WTC11 (cell line): ENCODE measurements around the gene DAPK1. TPM values are rescaled to one million over a fixed set of nuclear protein-coding genes. Genes with fewer than 3 reads are reported as not detected.

Experiments used
- ATAC-seq: fragments of 200-7000 bp; cut with Tn5 transposase; 2 replicates; pipeline ENCODE4 v1.10.0; 2021; ENCODE audit warnings: mild to moderate bottlenecking, moderate library complexity
- CTCF ChIA-PET: fragments of 300-600 bp; sonication (Branson Sonifier 250); formaldehyde crosslinking; loops from one replicate; lab custom pipeline; 2021; ENCODE audit warnings: antibody characterized with exemption; lab: Charles Lee
- POLR2A ChIA-PET: fragments of 350-600 bp; sonication (Branson Sonifier 250); formaldehyde crosslinking; loops from one replicate; lab custom pipeline; 2021; ENCODE audit warnings: antibody characterized with exemption; lab: Charles Lee
- DNase-seq: peaks from one replicate; pipeline ENCODE4 v3.0.0; 2021; ENCODE audit warnings: low spot score
- H3K27ac Mint-ChIP-seq: 2 replicates; pipeline ENCODE4 v1.8.0; 2021; ENCODE audit warnings: mixed read lengths
- H3K27me3 Mint-ChIP-seq: 2 replicates; pipeline ENCODE4 v1.8.0; 2021; ENCODE audit warnings: low read depth, mild to moderate bottlenecking, moderate library complexity, mixed read lengths
- H3K36me3 Mint-ChIP-seq: 2 replicates; pipeline ENCODE4 v1.8.0; 2021; ENCODE audit warnings: mixed read lengths
- H3K4me1 Mint-ChIP-seq: 2 replicates; pipeline ENCODE4 v1.8.0; 2022; ENCODE audit warnings: mixed read lengths
- H3K4me3 Mint-ChIP-seq: 2 replicates; pipeline ENCODE4 v1.8.0; 2021; ENCODE audit warnings: mild to moderate bottlenecking, moderate library complexity, mixed read lengths
- H3K9me3 Mint-ChIP-seq: 2 replicates; pipeline ENCODE4 v1.8.0; 2021; ENCODE audit warnings: mixed read lengths
- EMX1 ChIP-seq: fragments of 250-450 bp; sonication (Bioruptor Pico); IDR thresholded peaks from 2 replicates; pipeline ENCODE4 v1.8.0; 2021; ENCODE audit warnings: mild to moderate bottlenecking
- ETV6 ChIP-seq: sonication (generic); formaldehyde crosslinking; IDR thresholded peaks from 2 replicates; pipeline ENCODE4 v1.8.1; 2022; ENCODE audit warnings: mild to moderate bottlenecking, missing genetic modification reagents
- FOXP4 ChIP-seq: sonication (generic); formaldehyde crosslinking; IDR thresholded peaks from 2 replicates; pipeline ENCODE4 v1.8.0; 2022; ENCODE audit warnings: mild to moderate bottlenecking, missing genetic modification reagents
- GTF2I ChIP-seq: fragments of 250-450 bp; sonication (Bioruptor Pico); conservative IDR thresholded peaks from 2 replicates; pipeline ENCODE4 v1.4.0; 2021; ENCODE audit warnings: mild to moderate bottlenecking
- JAZF1 ChIP-seq: fragments of 250-450 bp; sonication (Bioruptor Pico); IDR thresholded peaks from 2 replicates; pipeline ENCODE4 v1.9.0; 2021; ENCODE audit warnings: moderate library complexity, mild to moderate bottlenecking, inconsistent platforms
- NFE2L1 ChIP-seq: sonication (generic); formaldehyde crosslinking; IDR thresholded peaks from 2 replicates; pipeline ENCODE4 v1.8.1; 2023; ENCODE audit warnings: missing genetic modification reagents
- OVOL2 ChIP-seq: fragments of 250-450 bp; sonication (Bioruptor Pico); IDR thresholded peaks from 2 replicates; pipeline ENCODE4 v1.9.0; 2021; ENCODE audit warnings: mild to moderate bottlenecking, borderline replicate concordance
- SMAD3 ChIP-seq: sonication (generic); formaldehyde crosslinking; IDR thresholded peaks from 2 replicates; pipeline ENCODE4 v1.8.0; 2022; ENCODE audit warnings: missing genetic modification reagents, mild to moderate bottlenecking, borderline replicate concordance
- SOX15 ChIP-seq: fragments of 250-450 bp; sonication (Bioruptor Pico); IDR thresholded peaks from 2 replicates; pipeline ENCODE4 v1.9.0; 2021; ENCODE audit warnings: mild to moderate bottlenecking
- ZNF138 ChIP-seq: sonication (generic); formaldehyde crosslinking; conservative IDR thresholded peaks from 2 replicates; pipeline ENCODE4 v1.8.1; 2022; ENCODE audit warnings: mild to moderate bottlenecking, moderate library complexity, missing genetic modification reagents
- ZNF219 ChIP-seq: sonication (generic); formaldehyde crosslinking; IDR thresholded peaks from 2 replicates; pipeline ENCODE4 v1.8.0; 2023; ENCODE audit warnings: missing genetic modification reagents, mild to moderate bottlenecking, borderline replicate concordance
- total RNA-seq: library from RNA; stranded (reverse); gene quantifications from 3 replicates; pipeline ENCODE4 v1.2.3, GENCODE V29; 2021
- TF ChIP-seq, protein P1 (sequence below): sonication (generic); formaldehyde crosslinking; IDR thresholded peaks from 2 replicates; pipeline ENCODE4 v1.8.0; 2023; ENCODE audit warnings: missing genetic modification reagents
- TF ChIP-seq, protein P2 (sequence below): sonication (generic); formaldehyde crosslinking; IDR thresholded peaks from 2 replicates; pipeline ENCODE4 v1.8.1; 2022; ENCODE audit warnings: low read depth, mild to moderate bottlenecking, moderate library complexity, missing genetic modification reagents, borderline replicate concordance
- TF ChIP-seq, protein P3 (sequence below): sonication (generic); formaldehyde crosslinking; IDR thresholded peaks from 2 replicates; pipeline ENCODE4 v1.8.1; 2023; ENCODE audit warnings: mild to moderate bottlenecking, missing genetic modification reagents

The DAPK1 gene
- total RNA-seq, 1 experiment from 2014 or later: 129 TPM

GRCh38 chr9:87529671-87530070 lies 32.0 kb downstream of the DAPK1 start:
- ATAC-seq: peak; percentile 41
- CTCF ChIA-PET: no interaction called here
- TF ChIP-seq SMAD3 (no peak), ZNF219 (CRISPR knock-in tag) (no peak), EMX1 (no peak), ETV6 (CRISPR knock-in tag) (no peak), JAZF1 (no peak), ZNF138 (CRISPR knock-in tag) (no peak), SOX15 (CRISPR knock-in tag) (no peak), OVOL2 (CRISPR knock-in tag) (no peak), NFE2L1 (CRISPR knock-in tag) (no peak)
- TF ChIP-seq, protein P1, sequence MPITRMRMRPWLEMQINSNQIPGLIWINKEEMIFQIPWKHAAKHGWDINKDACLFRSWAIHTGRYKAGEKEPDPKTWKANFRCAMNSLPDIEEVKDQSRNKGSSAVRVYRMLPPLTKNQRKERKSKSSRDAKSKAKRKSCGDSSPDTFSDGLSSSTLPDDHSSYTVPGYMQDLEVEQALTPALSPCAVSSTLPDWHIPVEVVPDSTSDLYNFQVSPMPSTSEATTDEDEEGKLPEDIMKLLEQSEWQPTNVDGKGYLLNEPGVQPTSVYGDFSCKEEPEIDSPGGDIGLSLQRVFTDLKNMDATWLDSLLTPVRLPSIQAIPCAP: no peak
- TF ChIP-seq, protein P2, sequence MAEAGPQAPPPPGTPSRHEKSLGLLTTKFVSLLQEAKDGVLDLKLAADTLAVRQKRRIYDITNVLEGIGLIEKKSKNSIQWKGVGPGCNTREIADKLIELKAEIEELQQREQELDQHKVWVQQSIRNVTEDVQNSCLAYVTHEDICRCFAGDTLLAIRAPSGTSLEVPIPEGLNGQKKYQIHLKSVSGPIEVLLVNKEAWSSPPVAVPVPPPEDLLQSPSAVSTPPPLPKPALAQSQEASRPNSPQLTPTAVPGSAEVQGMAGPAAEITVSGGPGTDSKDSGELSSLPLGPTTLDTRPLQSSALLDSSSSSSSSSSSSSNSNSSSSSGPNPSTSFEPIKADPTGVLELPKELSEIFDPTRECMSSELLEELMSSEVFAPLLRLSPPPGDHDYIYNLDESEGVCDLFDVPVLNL (CRISPR knock-in tag): no peak
- peak overlapping the region; percentile 11 for H3K4me3 Mint-ChIP-seq
- POLR2A ChIA-PET: no interaction called here
- no peaks in the 10 kb centered on the region for H3K27me3 Mint-ChIP-seq
- DNase-seq: no peak
- H3K27ac Mint-ChIP-seq: peak overlapping the region; percentile 85
- H3K4me1 Mint-ChIP-seq: peaks cover 91% of the 10 kb centered on the region
- H3K36me3 Mint-ChIP-seq: peaks cover 3% of the 10 kb centered on the region; the same call in 1 of the 2 replicates
- no peaks in the 10 kb centered on the region for H3K9me3 Mint-ChIP-seq

DNA sequence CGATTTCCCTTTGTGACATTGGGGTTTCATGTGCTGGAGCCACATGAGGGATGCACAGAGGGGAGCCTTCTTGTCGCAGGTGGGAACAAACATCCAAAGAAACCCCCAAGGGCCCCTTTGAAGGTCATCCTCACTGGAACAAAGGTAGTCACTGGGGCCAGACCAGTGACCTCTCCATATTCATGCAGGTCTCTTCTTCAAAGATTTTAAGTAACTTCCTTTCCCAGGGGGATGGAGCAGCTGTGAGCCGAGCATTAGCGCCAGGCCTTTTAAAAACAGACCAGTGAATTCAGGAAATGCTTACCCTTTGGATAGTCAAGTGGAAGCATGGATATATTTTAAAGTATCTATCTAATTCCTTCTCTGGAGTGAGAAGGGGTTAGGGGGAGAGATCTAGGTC lies 33.0 kb downstream of the DAPK1 start:
- POLR2A ChIA-PET: interaction anchor here (0.6 kb wide), 1 partner anchor 33 kb away, joined by 3 read pairs; the partner anchor contains the start of gene DAPK1
- CTCF ChIA-PET: interaction anchor here (0.8 kb wide), 1 partner anchor 16 kb away, joined by 3 read pairs; no protein-coding TSS in a partner anchor

More for the DNA sequence above, 33.0 kb downstream of the DAPK1 start:
- no peak for DNase-seq
- no peaks in the 10 kb centered on the region for H3K27me3 Mint-ChIP-seq
- peaks cover 3% of the 10 kb centered on the region; the same call in 1 of the 2 replicates for H3K36me3 Mint-ChIP-seq
- H3K4me1 Mint-ChIP-seq: peaks cover 88% of the 10 kb centered on the region
- H3K9me3 Mint-ChIP-seq: no peaks in the 10 kb centered on the region
- peak overlapping the region; percentile 11 for H3K4me3 Mint-ChIP-seq
- ATAC-seq: peak; percentile 67
- peak overlapping the region; percentile 85 for H3K27ac Mint-ChIP-seq
- TF ChIP-seq FOXP4 (CRISPR knock-in tag) (peak; percentile 21; the same call in 1 of the 2 replicates), GTF2I (no peak)
- TF ChIP-seq, protein P3, sequence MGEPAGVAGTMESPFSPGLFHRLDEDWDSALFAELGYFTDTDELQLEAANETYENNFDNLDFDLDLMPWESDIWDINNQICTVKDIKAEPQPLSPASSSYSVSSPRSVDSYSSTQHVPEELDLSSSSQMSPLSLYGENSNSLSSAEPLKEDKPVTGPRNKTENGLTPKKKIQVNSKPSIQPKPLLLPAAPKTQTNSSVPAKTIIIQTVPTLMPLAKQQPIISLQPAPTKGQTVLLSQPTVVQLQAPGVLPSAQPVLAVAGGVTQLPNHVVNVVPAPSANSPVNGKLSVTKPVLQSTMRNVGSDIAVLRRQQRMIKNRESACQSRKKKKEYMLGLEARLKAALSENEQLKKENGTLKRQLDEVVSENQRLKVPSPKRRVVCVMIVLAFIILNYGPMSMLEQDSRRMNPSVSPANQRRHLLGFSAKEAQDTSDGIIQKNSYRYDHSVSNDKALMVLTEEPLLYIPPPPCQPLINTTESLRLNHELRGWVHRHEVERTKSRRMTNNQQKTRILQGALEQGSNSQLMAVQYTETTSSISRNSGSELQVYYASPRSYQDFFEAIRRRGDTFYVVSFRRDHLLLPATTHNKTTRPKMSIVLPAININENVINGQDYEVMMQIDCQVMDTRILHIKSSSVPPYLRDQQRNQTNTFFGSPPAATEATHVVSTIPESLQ (CRISPR knock-in tag): no peak
- TF ChIP-seq, all 79 proteins: peak for 1
